Measurements from ENCODE around the gene ATOSB. TPM values are rescaled to one million over a fixed set of nuclear protein-coding genes. Genes with fewer than 3 reads are reported as not detected.

The ATOSB gene
- total RNA-seq, 1 experiment from 2014 or later: 6.4 TPM

GRCh38 chr9:35069020-35069419, 46.6 kb downstream of the ATOSB start:
- in situ Hi-C loops (cut with HindIII; ENCODE audit: low pct_unique_long_range_greater_than_20kb, low sequenced_read_pairs): no loop called here

DNA sequence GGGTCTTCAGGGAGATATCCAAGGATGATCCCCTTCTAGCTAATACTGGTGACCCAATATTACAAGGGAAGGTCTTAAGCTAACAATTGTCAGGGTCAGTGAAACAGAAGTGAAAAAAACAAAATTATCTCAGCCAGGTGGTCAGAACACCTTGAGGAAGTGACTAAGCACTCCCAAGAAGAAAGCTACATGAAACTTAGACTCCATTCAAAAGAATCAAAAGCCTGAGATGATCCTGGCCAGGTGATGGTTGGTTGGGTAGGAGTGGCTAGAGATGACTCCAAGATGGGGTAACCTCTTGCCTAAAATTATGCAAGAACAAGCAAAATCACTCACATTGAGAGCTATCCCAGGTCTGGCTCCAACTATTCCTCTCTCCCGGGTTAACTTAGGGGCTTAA, 48.6 kb downstream of the ATOSB start:
- DNase-seq (ENCODE audit: low read depth): no peak
- in situ Hi-C loops (cut with HindIII; ENCODE audit: low pct_unique_long_range_greater_than_20kb, low sequenced_read_pairs): no loop called here

More at GRCh38 chr9:35069020-35069419, 46.6 kb downstream of the ATOSB start:
- DNase-seq (ENCODE audit: low read depth): no peak

DNA sequence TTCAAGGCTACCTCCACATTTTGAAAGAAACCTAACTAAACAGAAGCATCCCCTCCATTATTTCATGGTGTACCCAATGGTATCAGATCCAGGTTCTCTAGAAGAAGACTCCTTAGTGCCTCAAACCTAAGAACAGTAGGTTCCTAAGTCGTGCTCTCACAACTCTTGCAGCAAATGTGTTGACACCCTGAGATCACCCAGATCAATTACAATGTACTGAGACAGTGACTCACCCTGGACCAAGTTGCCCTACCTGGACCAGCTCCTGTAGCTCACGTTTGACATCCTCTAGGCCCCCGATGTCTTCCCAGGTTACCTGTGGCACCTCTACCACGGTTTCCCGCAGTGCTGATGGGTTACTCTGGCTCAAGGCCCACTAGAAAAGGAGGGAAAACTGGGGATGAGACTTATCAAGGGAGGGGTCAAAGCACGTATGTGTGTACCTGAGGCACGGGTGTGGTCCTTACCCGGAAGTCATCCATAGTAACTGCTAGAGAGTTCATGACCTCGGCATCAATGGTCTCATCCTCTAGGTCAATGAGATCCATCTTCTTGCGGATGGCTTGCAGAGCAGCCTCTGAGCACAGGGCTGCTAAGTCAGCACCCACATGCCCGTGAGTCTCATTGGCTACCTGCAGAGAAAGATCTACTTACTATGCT, 55.0 kb downstream of the ATOSB start:
- DNase-seq (ENCODE audit: low read depth): no peak
- in situ Hi-C loops (cut with HindIII; ENCODE audit: low pct_unique_long_range_greater_than_20kb, low sequenced_read_pairs): no loop called here

DNA sequence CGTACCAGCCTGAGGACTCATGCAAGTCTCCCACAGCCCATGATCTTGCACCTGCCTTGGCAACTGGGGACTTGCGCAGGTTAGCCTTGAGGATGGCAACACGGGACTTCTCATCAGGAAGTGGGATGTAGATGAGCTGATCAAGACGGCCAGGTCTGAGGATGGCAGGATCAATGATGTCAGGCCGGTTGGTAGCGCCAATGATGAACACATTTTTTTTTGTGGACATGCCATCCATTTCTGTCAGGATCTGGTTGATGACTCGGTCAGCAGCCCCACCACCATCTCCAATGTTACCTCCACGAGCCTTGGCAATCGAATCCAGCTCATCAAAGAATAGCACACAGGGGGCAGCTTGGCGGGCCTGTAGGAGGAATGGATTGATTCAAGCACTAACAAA, 56.2 kb downstream of the ATOSB start:
- in situ Hi-C loops (cut with HindIII; ENCODE audit: low pct_unique_long_range_greater_than_20kb, low sequenced_read_pairs): no loop called here
- no peak for DNase-seq (ENCODE audit: low read depth)

- no peak for DNase-seq (ENCODE audit: low read depth)
- in situ Hi-C loops (cut with HindIII; ENCODE audit: low pct_unique_long_range_greater_than_20kb, low sequenced_read_pairs): no loop called here
These were observed 58.4 kb downstream of the ATOSB start for GRCh38 chr9:35057271-35057620.

DNA sequence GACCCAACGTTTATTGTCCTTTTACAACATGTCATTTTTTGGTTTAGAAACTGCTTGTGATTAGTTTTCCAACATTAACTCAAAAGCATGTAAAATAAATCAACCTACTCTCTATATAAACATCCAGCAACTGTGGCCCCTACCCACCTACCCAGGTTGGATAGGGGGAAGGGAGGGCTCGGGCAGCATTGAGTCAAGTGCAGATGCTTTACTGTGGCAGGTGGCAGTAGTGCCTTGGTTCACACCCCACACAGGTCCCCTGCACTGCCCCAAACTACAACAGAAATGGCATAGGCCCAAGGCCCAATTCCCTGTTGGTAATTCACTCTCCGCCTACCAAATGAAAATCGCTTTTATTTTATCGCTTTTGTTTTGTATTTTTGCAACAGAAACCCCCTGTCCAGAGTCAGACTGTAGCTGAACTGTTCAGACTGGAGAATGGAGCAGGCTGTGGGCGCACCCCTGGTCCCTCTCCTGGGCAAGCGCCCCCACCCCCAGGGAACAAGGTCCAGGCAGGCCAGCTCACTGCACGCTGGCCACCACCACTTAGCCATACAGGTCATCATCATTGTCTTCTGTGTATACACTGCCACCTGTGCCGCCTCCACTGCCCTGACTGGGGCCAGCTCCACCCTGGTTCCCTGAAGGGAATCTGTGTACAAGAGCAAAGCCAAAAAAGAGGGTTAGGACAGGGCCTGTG, 58.9 kb downstream of the ATOSB start:
- DNase-seq (ENCODE audit: low read depth): no peak
- in situ Hi-C loops (cut with HindIII; ENCODE audit: low pct_unique_long_range_greater_than_20kb, low sequenced_read_pairs): no loop called here

DNA sequence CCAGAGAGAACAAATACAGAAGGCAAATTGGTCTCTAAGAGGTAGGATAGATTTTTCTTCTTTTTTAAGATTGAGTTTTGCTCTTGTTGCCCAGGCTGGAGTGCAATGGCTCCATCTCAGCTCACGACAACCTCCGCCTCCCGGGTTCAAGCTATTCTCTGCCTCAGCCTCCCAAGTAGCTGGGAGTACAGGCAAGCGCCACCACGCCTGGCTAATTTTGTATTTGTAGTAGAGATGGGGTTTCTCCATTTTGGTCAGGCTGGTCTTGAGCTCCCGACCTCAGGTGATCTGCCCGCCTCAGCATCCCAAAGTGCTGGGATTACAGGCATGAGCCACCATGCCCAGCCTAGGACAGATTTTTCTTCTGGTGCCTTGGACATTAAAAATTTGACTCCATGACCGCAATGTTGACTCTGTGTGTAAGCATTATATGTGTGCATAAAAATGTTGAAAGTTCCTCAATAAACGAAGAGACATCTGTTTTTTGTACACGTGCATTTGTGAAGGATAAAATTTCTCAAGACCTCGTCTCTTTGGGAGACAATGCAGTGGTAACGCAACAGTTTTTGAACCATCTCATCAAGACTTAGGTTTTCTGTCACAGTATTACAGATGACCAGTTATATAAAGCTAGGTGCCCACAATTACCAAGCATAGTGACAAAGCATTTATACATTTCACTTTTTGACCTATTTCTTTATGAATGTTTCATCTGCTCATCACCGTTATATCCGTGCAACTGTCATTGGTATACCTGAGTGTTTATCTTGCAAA, 60.6 kb downstream of the ATOSB start:
- in situ Hi-C loops (cut with HindIII; ENCODE audit: low pct_unique_long_range_greater_than_20kb, low sequenced_read_pairs): no loop called here

GRCh38 chr9:35054185-35054835, 61.4 kb downstream of the ATOSB start:
- in situ Hi-C loops (cut with HindIII; ENCODE audit: low pct_unique_long_range_greater_than_20kb, low sequenced_read_pairs): no loop called here
- DNase-seq (ENCODE audit: low read depth): no peak

More for the DNA sequence above, 60.6 kb downstream of the ATOSB start:
- DNase-seq (ENCODE audit: low read depth): no peak

Other genes starting within 250 kb of the ATOSB start
- 0.07 and 0.20 TPM in 2 replicates for gene PHF24, start 157.6 kb downstream of the ATOSB start, total RNA-seq (2014; rRNA removed; shearing (Covaris generic); ENCODE audit: low replicate concordance)
- 0.20 and 0.90 TPM in 2 replicates for gene DNAJB5, start 126.1 kb downstream of the ATOSB start, total RNA-seq (2014; rRNA removed; shearing (Covaris generic); ENCODE audit: low replicate concordance)
- gene VCP, start 43.2 kb downstream of the ATOSB start, total RNA-seq (2014; rRNA removed; shearing (Covaris generic); ENCODE audit: low replicate concordance): 118 and 136 TPM in 2 replicates
- 36.1 and 53.0 TPM in 2 replicates for gene FANCG, start 35.9 kb downstream of the ATOSB start, total RNA-seq (2014; rRNA removed; shearing (Covaris generic); ENCODE audit: low replicate concordance)
- gene PIGO, start 19.3 kb downstream of the ATOSB start, total RNA-seq (2014; rRNA removed; shearing (Covaris generic); ENCODE audit: low replicate concordance): 15.8 and 25.2 TPM in 2 replicates
- gene STOML2, start 12.7 kb downstream of the ATOSB start, total RNA-seq (2014; rRNA removed; shearing (Covaris generic); ENCODE audit: low replicate concordance): 187 and 211 TPM in 2 replicates
- 1.4 and 1.6 TPM in 2 replicates for gene UNC13B, start 46.1 kb upstream of the ATOSB start, total RNA-seq (2014; rRNA removed; shearing (Covaris generic); ENCODE audit: low replicate concordance)

Data from Caki2 (cell line).